Mucosa of descending colon (tissue), 3 donors: Measurements from ENCODE around the gene FAM163A. TPM values are rescaled to one million over a fixed set of nuclear protein-coding genes. Genes with fewer than 3 reads are reported as not detected.
"Not testable (repeated sequence)": the region's sequence is repeated elsewhere in the genome, so short reads cannot be mapped to it uniquely, and the experiment has no call there.

Experiments used
- ATAC-seq: fragments of 200-7000 bp; cut with Tn5 transposase; one replicate; pipeline ENCODE4 v1.9.1; 2020; ENCODE audit warnings: mild to moderate bottlenecking, moderate library complexity
- DNase-seq, 3 donors: peaks; one replicate each; pipeline ENCODE4 v3.0.0-alpha.2; 2020
- H3K36me3 ChIP-seq: fragments of 200-600 bp; one replicate; pipeline ENCODE4 v1.8.0; 2021; ENCODE audit warnings: low read depth, mild to moderate bottlenecking
- H3K4me1 ChIP-seq: fragments of 200-600 bp; one replicate; pipeline ENCODE4 v1.8.0; 2021; ENCODE audit warnings: low read depth, mild to moderate bottlenecking
- H3K4me3 ChIP-seq: fragments of 200-600 bp; one replicate; pipeline ENCODE4 v1.8.0; 2021; ENCODE audit warnings: mild to moderate bottlenecking
- H3K9me3 ChIP-seq: fragments of 200-600 bp; one replicate; pipeline ENCODE4 v1.8.0; 2021; ENCODE audit warnings: mild to moderate bottlenecking
- CTCF ChIP-seq: fragments of 200-600 bp; IDR thresholded peaks from one replicate; pipeline ENCODE4 v1.8.0; 2022; ENCODE audit warnings: antibody characterized with exemption, mild to moderate bottlenecking
- intact Hi-C, 2 donors: fragments of 100-400 bp; cut with DNase I in 1 of 2; cut with micrococcal nuclease in 1 of 2; formaldehyde crosslinking; loops; one replicate each; pipeline versions ENCODE4 v1.11.0 to v1.11.1; 2022; cut with DNase I, micrococcal nuclease
- total RNA-seq, 3 donors: library from RNA; stranded (reverse); fragmentation: NEBNext Ultra II Directional in 2 of 3; extraction: Animal tissue kit (Norgen Biotek cat#: 25700) in 2 of 3; gene quantifications; one replicate each; pipeline versions ENCODE4 v1.2.1 to v1.2.4, GENCODE V29; 2021 to 2023
- donor health status: DM: no; HTN: no; CAD: no; lungs with moderate emphysema.
- donor health status: DM: no; HTN: no; CAD: no.
- donor health status: DM: no; HTN: yes; CAD: no.

FAM163A gene
- total RNA-seq, 3 donors from 2014 or later, result 0.31 to 1.6 (median 0.32) TPM

- no peaks in the 10 kb centered on the region for H3K9me3 ChIP-seq
- H3K36me3 ChIP-seq, result no peaks in the 10 kb centered on the region
- intact Hi-C loops, result no loop called here
- DNase-seq (no peak), ATAC-seq (no peak)
- TF ChIP-seq CTCF, result no peak
- no peak overlapping the region for H3K4me3 ChIP-seq
- no peaks in the 10 kb centered on the region for H3K4me1 ChIP-seq
Measured at GRCh38 chr1:179800481-179800880, 57.4 kb downstream of the FAM163A start.

- Histone ChIP-seq H3K36me3 (no peaks in the 10 kb centered on the region), H3K4me3 (no peak overlapping the region), H3K4me1 (no peaks in the 10 kb centered on the region), H3K9me3 (no peaks in the 10 kb centered on the region)
- ATAC-seq (no peak), DNase-seq (no peak)
- intact Hi-C loops, result no loop called here
- TF ChIP-seq CTCF, result no peak
Measured at GRCh38 chr1:179803104-179803503, 60.0 kb downstream of the FAM163A start.

- Histone ChIP-seq H3K36me3 (no peaks in the 10 kb centered on the region), H3K4me1 (no peaks in the 10 kb centered on the region), H3K4me3 (no peak overlapping the region), H3K9me3 (no peaks in the 10 kb centered on the region)
- intact Hi-C loops, result no loop called here
- DNase-seq (no peak), ATAC-seq (no peak)
- TF ChIP-seq CTCF, result no peak
Measured at GRCh38 chr1:179803918-179804317, 60.8 kb downstream of the FAM163A start.

- H3K4me1 ChIP-seq, result not testable (repeated sequence)
Measured at GRCh38 chr1:179804417-179804816, 61.3 kb downstream of the FAM163A start.

GRCh38 chr1:179805291-179806195 is 62.5 kb downstream of the FAM163A start:
- no peaks in the 10 kb centered on the region for H3K4me1 ChIP-seq
- intact Hi-C loops, result no loop called here
- H3K4me3 ChIP-seq, result no peak overlapping the region
- no peak for DNase-seq
- no peaks in the 10 kb centered on the region for H3K9me3 ChIP-seq
- H3K36me3 ChIP-seq, result no peaks in the 10 kb centered on the region
- no peak for TF ChIP-seq CTCF
- no peak for ATAC-seq

More at GRCh38 chr1:179804417-179804816, 61.3 kb downstream of the FAM163A start:
- ATAC-seq, intact Hi-C loops, H3K4me3 ChIP-seq, H3K9me3 ChIP-seq, DNase-seq, H3K36me3 ChIP-seq: not testable (repeated sequence)

- intact Hi-C loops, result no loop called here
Measured at GRCh38 chr1:179806333-179806732, 63.2 kb downstream of the FAM163A start.

More at GRCh38 chr1:179806333-179806732, 63.2 kb downstream of the FAM163A start:
- TF ChIP-seq CTCF, result no peak
- no peaks in the 10 kb centered on the region for H3K9me3 ChIP-seq
- no peaks in the 10 kb centered on the region for H3K4me1 ChIP-seq
- no peak overlapping the region for H3K4me3 ChIP-seq
- H3K36me3 ChIP-seq, result no peaks in the 10 kb centered on the region
- DNase-seq (no peak), ATAC-seq (no peak)
